Measurements from ENCODE around the gene HHIPL1.

HHIPL1 gene

DNA sequence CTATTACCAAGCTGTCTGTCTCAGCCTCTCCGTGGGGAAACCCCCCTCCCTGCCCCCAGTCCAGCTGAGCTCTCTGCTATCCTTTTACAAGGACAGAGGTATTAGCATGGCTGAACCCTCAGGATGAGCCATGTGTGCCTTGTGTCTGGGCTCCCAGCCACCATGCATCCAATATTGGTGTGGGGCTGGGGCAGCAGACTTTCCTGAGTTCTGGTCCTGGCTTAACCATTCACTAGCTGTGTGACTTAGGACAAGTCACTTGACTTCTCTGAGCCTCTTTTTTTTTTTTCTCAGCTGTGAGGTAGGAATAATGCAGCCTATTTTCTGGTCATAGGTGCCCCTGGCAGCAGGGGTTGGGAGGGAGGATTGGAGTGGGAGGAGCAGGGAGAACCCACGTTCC lies 22.1 kb downstream of the HHIPL1 start:
- Histone ChIP-seq H3K9me2 (replicated peaks; ENCODE audit: insufficient read depth, low read length) (no peaks in the 10 kb centered on the region), H3K27me3 (ENCODE audit: low read length) (no peaks in the 10 kb centered on the region), H3K4me3 (ENCODE audit: insufficient read depth, low read length, poor library complexity, severe bottlenecking) (no peak overlapping the region), H3F3A (ENCODE audit: insufficient read depth) (no peaks in the 10 kb centered on the region), H3K79me2 (ENCODE audit: insufficient read depth, low read length) (no peaks in the 10 kb centered on the region), H3K9ac (ENCODE audit: low read length) (no peak overlapping the region), H4K20me1 (ENCODE audit: low read depth, low read length) (no peaks in the 10 kb centered on the region), H3K9me3 (ENCODE audit: insufficient read depth, low read length) (no peaks in the 10 kb centered on the region), H2AFZ (ENCODE audit: low read depth, low read length, severe bottlenecking) (no peak overlapping the region), H3K27ac (ENCODE audit: low read depth, low read length) (no peak overlapping the region), H3K4me2 (ENCODE audit: low read depth, low read length, poor library complexity, severe bottlenecking) (no peak overlapping the region), H3K36me3 (ENCODE audit: low read length) (no peaks in the 10 kb centered on the region)
- TF ChIP-seq, protein P1, sequence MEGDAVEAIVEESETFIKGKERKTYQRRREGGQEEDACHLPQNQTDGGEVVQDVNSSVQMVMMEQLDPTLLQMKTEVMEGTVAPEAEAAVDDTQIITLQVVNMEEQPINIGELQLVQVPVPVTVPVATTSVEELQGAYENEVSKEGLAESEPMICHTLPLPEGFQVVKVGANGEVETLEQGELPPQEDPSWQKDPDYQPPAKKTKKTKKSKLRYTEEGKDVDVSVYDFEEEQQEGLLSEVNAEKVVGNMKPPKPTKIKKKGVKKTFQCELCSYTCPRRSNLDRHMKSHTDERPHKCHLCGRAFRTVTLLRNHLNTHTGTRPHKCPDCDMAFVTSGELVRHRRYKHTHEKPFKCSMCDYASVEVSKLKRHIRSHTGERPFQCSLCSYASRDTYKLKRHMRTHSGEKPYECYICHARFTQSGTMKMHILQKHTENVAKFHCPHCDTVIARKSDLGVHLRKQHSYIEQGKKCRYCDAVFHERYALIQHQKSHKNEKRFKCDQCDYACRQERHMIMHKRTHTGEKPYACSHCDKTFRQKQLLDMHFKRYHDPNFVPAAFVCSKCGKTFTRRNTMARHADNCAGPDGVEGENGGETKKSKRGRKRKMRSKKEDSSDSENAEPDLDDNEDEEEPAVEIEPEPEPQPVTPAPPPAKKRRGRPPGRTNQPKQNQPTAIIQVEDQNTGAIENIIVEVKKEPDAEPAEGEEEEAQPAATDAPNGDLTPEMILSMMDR (IDR thresholded peaks at IDR 0.05; ENCODE audit: insufficient read depth, low read length, poor library complexity, severe bottlenecking), result no peak
- TF ChIP-seq EZH2phosphoT487 (conservative IDR thresholded peaks at IDR 0.05; ENCODE audit: low read length), result no peak

DNA sequence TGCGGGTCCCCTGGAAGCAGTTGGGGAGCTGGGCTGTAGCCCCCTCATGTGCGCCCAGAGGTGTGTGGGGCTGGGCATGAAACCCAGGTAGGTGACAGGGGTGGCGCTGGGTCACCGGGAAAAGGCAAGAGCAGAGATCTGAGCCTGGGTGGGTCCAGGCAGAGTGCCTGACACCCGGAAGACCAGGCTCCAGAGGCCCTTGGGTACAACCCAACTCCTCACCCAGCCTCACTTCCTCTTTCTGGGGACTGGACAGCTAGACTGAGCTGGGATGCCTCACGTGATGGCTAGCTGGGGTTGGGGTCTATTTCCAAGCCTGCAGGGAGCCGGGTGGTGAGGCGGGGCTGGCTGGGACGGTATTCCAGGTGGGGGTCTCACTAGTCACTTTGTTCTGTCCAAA lies 22.9 kb downstream of the HHIPL1 start:
- no peak overlapping the region for H3K4me3 ChIP-seq (ENCODE audit: insufficient read depth, low read length, poor library complexity, severe bottlenecking)
- no peaks in the 10 kb centered on the region for H3F3A ChIP-seq (ENCODE audit: insufficient read depth)
- H3K9me2 ChIP-seq (replicated peaks; ENCODE audit: insufficient read depth, low read length), result no peaks in the 10 kb centered on the region
- no peak for TF ChIP-seq EZH2phosphoT487 (conservative IDR thresholded peaks at IDR 0.05; ENCODE audit: low read length)
- TF ChIP-seq, protein P1 (IDR thresholded peaks at IDR 0.05; ENCODE audit: insufficient read depth, low read length, poor library complexity, severe bottlenecking), result no peak
- H2AFZ ChIP-seq (ENCODE audit: low read depth, low read length, severe bottlenecking), result no peak overlapping the region
- H3K27me3 ChIP-seq (ENCODE audit: low read length), result no peaks in the 10 kb centered on the region
- no peak overlapping the region for H3K27ac ChIP-seq (ENCODE audit: low read depth, low read length)
- no peak overlapping the region for H3K4me2 ChIP-seq (ENCODE audit: low read depth, low read length, poor library complexity, severe bottlenecking)
- H3K36me3 ChIP-seq (ENCODE audit: low read length), result no peaks in the 10 kb centered on the region
- no peak overlapping the region for H3K9ac ChIP-seq (ENCODE audit: low read length)
- H4K20me1 ChIP-seq (ENCODE audit: low read depth, low read length), result no peaks in the 10 kb centered on the region
- no peaks in the 10 kb centered on the region for H3K79me2 ChIP-seq (ENCODE audit: insufficient read depth, low read length)
- no peaks in the 10 kb centered on the region for H3K9me3 ChIP-seq (ENCODE audit: insufficient read depth, low read length)

DNA sequence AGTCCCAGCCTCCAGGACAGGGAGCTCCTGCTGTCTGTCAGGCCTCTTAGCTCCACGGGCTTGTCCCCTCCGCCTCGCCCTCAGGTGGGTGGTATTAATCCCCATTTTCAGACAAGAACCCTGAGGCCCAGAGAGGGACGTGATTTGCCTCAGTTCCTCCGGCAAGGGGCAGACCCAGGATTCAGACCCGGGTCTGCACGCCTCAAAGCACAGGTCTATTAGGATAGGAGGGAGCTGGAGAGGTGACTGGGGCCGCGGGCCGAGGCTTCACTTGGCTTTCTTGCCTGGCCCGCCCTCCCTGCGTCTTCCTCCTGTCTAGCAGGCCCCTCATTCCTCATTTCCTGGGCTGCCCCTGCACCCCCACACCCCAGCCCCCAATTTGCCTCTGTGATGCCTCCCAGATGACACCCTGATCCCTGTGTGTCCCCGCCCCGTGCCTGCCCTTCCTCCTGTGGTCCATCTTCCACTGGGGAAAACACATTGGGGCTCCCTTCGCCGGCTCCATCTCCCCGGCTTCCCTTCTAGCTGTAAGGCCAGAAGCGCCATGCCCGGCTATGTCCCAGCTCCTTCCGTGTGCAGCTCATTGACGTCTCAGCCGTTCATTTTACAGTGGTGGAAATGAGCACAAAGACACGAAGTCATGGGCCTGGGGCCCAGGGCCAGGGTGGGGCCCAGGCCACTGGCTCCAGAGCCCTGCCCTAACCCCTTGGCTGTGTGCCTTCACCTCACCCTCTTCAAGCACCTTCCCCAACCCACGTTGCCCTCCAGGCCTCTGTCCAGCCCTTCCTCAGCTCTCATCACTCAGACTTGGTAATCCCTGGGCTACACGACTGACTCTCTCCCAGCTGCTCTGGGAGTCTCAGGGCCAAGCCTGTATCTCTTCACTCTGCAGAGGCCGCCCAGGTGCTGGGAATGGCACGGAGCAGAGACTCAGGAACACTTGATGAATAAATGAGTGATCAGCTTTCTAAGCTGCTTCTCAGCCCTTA lies 23.7 kb downstream of the HHIPL1 start:
- Histone ChIP-seq H3K9ac (ENCODE audit: low read length) (no peak overlapping the region), H3K36me3 (ENCODE audit: low read length) (no peaks in the 10 kb centered on the region)

More for the DNA sequence above, 23.7 kb downstream of the HHIPL1 start:
- Histone ChIP-seq H2AFZ (ENCODE audit: low read depth, low read length, severe bottlenecking) (no peak overlapping the region), H3K4me2 (ENCODE audit: low read depth, low read length, poor library complexity, severe bottlenecking) (no peak overlapping the region), H3F3A (ENCODE audit: insufficient read depth) (no peaks in the 10 kb centered on the region), H3K9me3 (ENCODE audit: insufficient read depth, low read length) (no peaks in the 10 kb centered on the region), H3K27me3 (ENCODE audit: low read length) (no peaks in the 10 kb centered on the region), H4K20me1 (ENCODE audit: low read depth, low read length) (no peaks in the 10 kb centered on the region), H3K4me3 (ENCODE audit: insufficient read depth, low read length, poor library complexity, severe bottlenecking) (no peak overlapping the region), H3K79me2 (ENCODE audit: insufficient read depth, low read length) (no peaks in the 10 kb centered on the region), H3K9me2 (replicated peaks; ENCODE audit: insufficient read depth, low read length) (no peaks in the 10 kb centered on the region), H3K27ac (ENCODE audit: low read depth, low read length) (no peak overlapping the region)
- TF ChIP-seq, protein P1 (IDR thresholded peaks at IDR 0.05; ENCODE audit: insufficient read depth, low read length, poor library complexity, severe bottlenecking), result no peak
- TF ChIP-seq EZH2phosphoT487 (conservative IDR thresholded peaks at IDR 0.05; ENCODE audit: low read length), result no peak
